Dendritic cell treated with granulocyte-macrophage colony-stimulating factor and Interleukin-4, amounts not matched to agents 40 ng/mL and 50 ng/mL, for 4 days (primary cell): ENCODE data around the gene NDUFAB1.
"Not testable (repeated sequence)": the region's sequence is repeated elsewhere in the genome, so short reads cannot be mapped to it uniquely, and the experiment has no call there.

Experiments used
- H3K27ac Mint-ChIP-seq: one replicate; pipeline ENCODE4 v1.8.0; 2022; ENCODE audit warnings: mild to moderate bottlenecking, mixed read lengths
- H3K27me3 Mint-ChIP-seq: one replicate; pipeline ENCODE4 v1.8.0; 2022; ENCODE audit warnings: mild to moderate bottlenecking, mixed read lengths
- H3K36me3 Mint-ChIP-seq: one replicate; pipeline ENCODE4 v1.8.0; 2022; ENCODE audit warnings: low read depth, mixed read lengths
- H3K4me1 Mint-ChIP-seq: one replicate; pipeline ENCODE4 v1.8.0; 2022; ENCODE audit warnings: low read depth, mixed read lengths
- H3K4me3 Mint-ChIP-seq: one replicate; pipeline ENCODE4 v1.8.0; 2022; ENCODE audit warnings: mild to moderate bottlenecking, moderate library complexity, mixed read lengths
- H3K9me3 Mint-ChIP-seq: one replicate; pipeline ENCODE4 v1.8.0; 2022; ENCODE audit warnings: mixed read lengths
- intact Hi-C: fragments of 100-400 bp; cut with micrococcal nuclease; formaldehyde crosslinking; loops from one replicate; pipeline ENCODE4 v1.15.0; 2022

The NDUFAB1 gene

GRCh38 chr16:23556881-23557778 is 39.0 kb downstream of the NDUFAB1 start, which contains the start of the genes EARS2 and UBFD1:
EARS2 (minus strand) TSS chr16:23557350; CDS start chr16:23557343, 7 bp downstream.
UBFD1 (plus strand) TSS chr16:23557727; CDS start chr16:23557743, 16 bp downstream.
- intact Hi-C loops = loop anchor here (1.0 to 10.0 kb wide), 5 partner anchors 35 to 102 kb away; partner anchors contain the start of genes COG7, DCTN5, NDUFAB1 and PALB2
- peak within 1 kb of the TSS; percentile 92 for H3K4me3 Mint-ChIP-seq
- no peaks in the 10 kb centered on the region for H3K9me3 Mint-ChIP-seq
- peaks cover 49% of the 10 kb centered on the region for H3K36me3 Mint-ChIP-seq
- no peaks in the 10 kb centered on the region for H3K27me3 Mint-ChIP-seq
- H3K4me1 Mint-ChIP-seq = peaks cover 33% of the 10 kb centered on the region
- H3K27ac Mint-ChIP-seq = peak within 1 kb of the TSS; percentile 95

- Mint-ChIP-seq H3K27me3 (no peaks in the 10 kb centered on the region), H3K4me1 (peaks cover 26% of the 10 kb centered on the region), H3K36me3 (peaks cover 56% of the 10 kb centered on the region), H3K27ac (no peak overlapping the region), H3K9me3 (no peaks in the 10 kb centered on the region), H3K4me3 (no peak overlapping the region)
- intact Hi-C loops = loop anchor here (10.0 kb wide), 1 partner anchor 100 kb away; the partner anchor contains the start of gene COG7
Observed at GRCh38 chr16:23554536-23554935, 41.6 kb downstream of the NDUFAB1 start.

- Mint-ChIP-seq H3K9me3 (no peaks in the 10 kb centered on the region), H3K27me3 (no peaks in the 10 kb centered on the region), H3K4me1 (peaks cover 12% of the 10 kb centered on the region), H3K36me3 (peaks cover 69% of the 10 kb centered on the region), H3K27ac (no peak overlapping the region), H3K4me3 (no peak overlapping the region)
- intact Hi-C loops = loop anchor here (10.0 kb wide), 1 partner anchor 97 kb away; the partner anchor contains the start of gene COG7
Observed at GRCh38 chr16:23552161-23552560, 44.0 kb downstream of the NDUFAB1 start.

- no peak overlapping the region for H3K27ac Mint-ChIP-seq
- H3K36me3 Mint-ChIP-seq = peaks cover 88% of the 10 kb centered on the region
- H3K4me1 Mint-ChIP-seq = no peaks in the 10 kb centered on the region
- no peaks in the 10 kb centered on the region for H3K27me3 Mint-ChIP-seq
- H3K4me3 Mint-ChIP-seq = no peak overlapping the region
- H3K9me3 Mint-ChIP-seq = no peaks in the 10 kb centered on the region
- intact Hi-C loops = loop anchor here (10.0 kb wide), 1 partner anchor 95 kb away; the partner anchor contains the start of gene COG7
Observed at GRCh38 chr16:23549938-23550337, 46.2 kb downstream of the NDUFAB1 start.

- H3K27me3 Mint-ChIP-seq = no peaks in the 10 kb centered on the region
- H3K9me3 Mint-ChIP-seq = no peaks in the 10 kb centered on the region
- peaks cover 94% of the 10 kb centered on the region for H3K36me3 Mint-ChIP-seq
- no peak overlapping the region for H3K4me3 Mint-ChIP-seq
- H3K27ac Mint-ChIP-seq = no peak overlapping the region
- no peaks in the 10 kb centered on the region for H3K4me1 Mint-ChIP-seq
- intact Hi-C loops = no loop called here
Observed at GRCh38 chr16:23544436-23544835, 51.7 kb downstream of the NDUFAB1 start.

GRCh38 chr16:23540817-23541178 is 55.3 kb downstream of the NDUFAB1 start:
- H3K4me1 Mint-ChIP-seq, H3K27ac Mint-ChIP-seq, H3K9me3 Mint-ChIP-seq, intact Hi-C loops, H3K27me3 Mint-ChIP-seq, H3K4me3 Mint-ChIP-seq: not testable (repeated sequence)
- peaks cover 59% of the 10 kb centered on the region for H3K36me3 Mint-ChIP-seq

GRCh38 chr16:23539984-23540816 is 55.9 kb downstream of the NDUFAB1 start:
- intact Hi-C loops = no loop called here
- H3K36me3 Mint-ChIP-seq = peaks cover 56% of the 10 kb centered on the region
- H3K27me3 Mint-ChIP-seq = no peaks in the 10 kb centered on the region
- no peak overlapping the region for H3K27ac Mint-ChIP-seq
- no peak overlapping the region for H3K4me3 Mint-ChIP-seq
- H3K4me1 Mint-ChIP-seq = peaks cover 8% of the 10 kb centered on the region
- no peaks in the 10 kb centered on the region for H3K9me3 Mint-ChIP-seq

GRCh38 chr16:23538919-23539278 is 57.2 kb downstream of the NDUFAB1 start:
- Mint-ChIP-seq H3K9me3 (no peaks in the 10 kb centered on the region), H3K4me1 (peaks cover 8% of the 10 kb centered on the region), H3K27me3 (no peaks in the 10 kb centered on the region), H3K27ac (peak overlapping the region; percentile 46), H3K4me3 (no peak overlapping the region), H3K36me3 (peaks cover 56% of the 10 kb centered on the region)
- intact Hi-C loops = no loop called here

GRCh38 chr16:23537390-23537789 is 58.7 kb downstream of the NDUFAB1 start:
- peaks cover 56% of the 10 kb centered on the region for H3K36me3 Mint-ChIP-seq

GRCh38 chr16:23535901-23536300 is 60.2 kb downstream of the NDUFAB1 start:
- intact Hi-C loops = no loop called here
- Mint-ChIP-seq H3K4me3 (no peak overlapping the region), H3K27ac (no peak overlapping the region), H3K9me3 (no peaks in the 10 kb centered on the region), H3K36me3 (peaks cover 56% of the 10 kb centered on the region), H3K27me3 (no peaks in the 10 kb centered on the region), H3K4me1 (peaks cover 8% of the 10 kb centered on the region)

More at GRCh38 chr16:23537390-23537789, 58.7 kb downstream of the NDUFAB1 start:
- Mint-ChIP-seq H3K27ac (no peak overlapping the region), H3K9me3 (no peaks in the 10 kb centered on the region), H3K4me3 (no peak overlapping the region), H3K4me1 (peaks cover 8% of the 10 kb centered on the region), H3K27me3 (no peaks in the 10 kb centered on the region)
- intact Hi-C loops = no loop called here

GRCh38 chr16:23534868-23535860 is 61.0 kb downstream of the NDUFAB1 start:
- H3K27ac Mint-ChIP-seq = no peak overlapping the region
- intact Hi-C loops = no loop called here

GRCh38 chr16:23532448-23532847 is 63.7 kb downstream of the NDUFAB1 start:
- Mint-ChIP-seq H3K27me3 (no peaks in the 10 kb centered on the region), H3K27ac (no peak overlapping the region), H3K9me3 (no peaks in the 10 kb centered on the region), H3K4me1 (peaks cover 19% of the 10 kb centered on the region), H3K4me3 (no peak overlapping the region), H3K36me3 (peaks cover 76% of the 10 kb centered on the region)
- intact Hi-C loops = no loop called here

More at GRCh38 chr16:23534868-23535860, 61.0 kb downstream of the NDUFAB1 start:
- peaks cover 60% of the 10 kb centered on the region for H3K36me3 Mint-ChIP-seq
- H3K27me3 Mint-ChIP-seq = no peaks in the 10 kb centered on the region
- no peak overlapping the region for H3K4me3 Mint-ChIP-seq
- no peaks in the 10 kb centered on the region for H3K9me3 Mint-ChIP-seq
- peaks cover 8% of the 10 kb centered on the region for H3K4me1 Mint-ChIP-seq
